Measurements from ENCODE around the gene ANKMY1.

The ANKMY1 gene

GRCh38 chr2:240512666-240513535 lies 44.9 kb downstream of the ANKMY1 start:
- TF ChIP-seq SUZ12 (IDR thresholded peaks at IDR 0.05; ENCODE audit: extremely low read depth, insufficient read depth, insufficient read length) (no peak), ZNF274 (IDR thresholded peaks at IDR 0.05; ENCODE audit: low read depth, low read length) (no peak), YY1 (IDR thresholded peaks at IDR 0.05; ENCODE audit: insufficient read depth, insufficient read length) (no peak)
- Histone ChIP-seq H3K36me3 (ENCODE audit: insufficient read depth, insufficient read length, low read length) (peaks cover 32% of the 10 kb centered on the region), H3K4me3 (ENCODE audit: insufficient read length, low read depth) (no peak overlapping the region), H3K9me3 (ENCODE audit: insufficient read depth, low read length) (no peaks in the 10 kb centered on the region), H3K9ac (ENCODE audit: insufficient read length, low read depth) (no peak overlapping the region), H3K27me3 (ENCODE audit: insufficient read depth, insufficient read length) (no peaks in the 10 kb centered on the region), H3K4me1 (ENCODE audit: insufficient read depth, insufficient read length) (peaks cover 3% of the 10 kb centered on the region)
- no peak for DNase-seq (ENCODE audit: low read depth, low spot score)

- Histone ChIP-seq H3K4me1 (ENCODE audit: insufficient read depth, insufficient read length) (peaks cover 3% of the 10 kb centered on the region), H3K9me3 (ENCODE audit: insufficient read depth, low read length) (no peaks in the 10 kb centered on the region), H3K9ac (ENCODE audit: insufficient read length, low read depth) (no peak overlapping the region), H3K4me3 (ENCODE audit: insufficient read length, low read depth) (no peak overlapping the region), H3K36me3 (ENCODE audit: insufficient read depth, insufficient read length, low read length) (peaks cover 35% of the 10 kb centered on the region), H3K27me3 (ENCODE audit: insufficient read depth, insufficient read length) (no peaks in the 10 kb centered on the region)
- DNase-seq (ENCODE audit: low read depth, low spot score): no peak
- TF ChIP-seq ZNF274 (IDR thresholded peaks at IDR 0.05; ENCODE audit: low read depth, low read length) (no peak), YY1 (IDR thresholded peaks at IDR 0.05; ENCODE audit: insufficient read depth, insufficient read length) (no peak), SUZ12 (IDR thresholded peaks at IDR 0.05; ENCODE audit: extremely low read depth, insufficient read depth, insufficient read length) (no peak)
Measured at GRCh38 chr2:240512109-240512485, 45.7 kb downstream of the ANKMY1 start.

- Histone ChIP-seq H3K9ac (ENCODE audit: insufficient read length, low read depth) (no peak overlapping the region), H3K9me3 (ENCODE audit: insufficient read depth, low read length) (no peaks in the 10 kb centered on the region), H3K4me1 (ENCODE audit: insufficient read depth, insufficient read length) (peaks cover 3% of the 10 kb centered on the region), H3K27me3 (ENCODE audit: insufficient read depth, insufficient read length) (no peaks in the 10 kb centered on the region), H3K4me3 (ENCODE audit: insufficient read length, low read depth) (no peak overlapping the region), H3K36me3 (ENCODE audit: insufficient read depth, insufficient read length, low read length) (peaks cover 35% of the 10 kb centered on the region)
- DNase-seq (ENCODE audit: low read depth, low spot score): no peak
- no peak for TF ChIP-seq YY1 (IDR thresholded peaks at IDR 0.05; ENCODE audit: insufficient read depth, insufficient read length)
- no peak for TF ChIP-seq ZNF274 (IDR thresholded peaks at IDR 0.05; ENCODE audit: low read depth, low read length)
- no peak for TF ChIP-seq SUZ12 (IDR thresholded peaks at IDR 0.05; ENCODE audit: extremely low read depth, insufficient read depth, insufficient read length)
Measured at GRCh38 chr2:240511351-240512108, 46.3 kb downstream of the ANKMY1 start.

- Histone ChIP-seq H3K4me1 (ENCODE audit: insufficient read depth, insufficient read length) (peaks cover 3% of the 10 kb centered on the region), H3K9me3 (ENCODE audit: insufficient read depth, low read length) (no peaks in the 10 kb centered on the region), H3K9ac (ENCODE audit: insufficient read length, low read depth) (no peak overlapping the region), H3K36me3 (ENCODE audit: insufficient read depth, insufficient read length, low read length) (peaks cover 35% of the 10 kb centered on the region), H3K4me3 (ENCODE audit: insufficient read length, low read depth) (no peak overlapping the region), H3K27me3 (ENCODE audit: insufficient read depth, insufficient read length) (no peaks in the 10 kb centered on the region)
- DNase-seq (ENCODE audit: low read depth, low spot score): no peak
- TF ChIP-seq YY1 (IDR thresholded peaks at IDR 0.05; ENCODE audit: insufficient read depth, insufficient read length) (no peak), ZNF274 (IDR thresholded peaks at IDR 0.05; ENCODE audit: low read depth, low read length) (no peak), SUZ12 (IDR thresholded peaks at IDR 0.05; ENCODE audit: extremely low read depth, insufficient read depth, insufficient read length) (no peak)
Measured at GRCh38 chr2:240510513-240511210, 47.1 kb downstream of the ANKMY1 start.

- H3K9me3 ChIP-seq (ENCODE audit: insufficient read depth, low read length): no peaks in the 10 kb centered on the region
- no peak overlapping the region for H3K4me3 ChIP-seq (ENCODE audit: insufficient read length, low read depth)
- TF ChIP-seq ZNF274 (IDR thresholded peaks at IDR 0.05; ENCODE audit: low read depth, low read length) (no peak), YY1 (IDR thresholded peaks at IDR 0.05; ENCODE audit: insufficient read depth, insufficient read length) (no peak), SUZ12 (IDR thresholded peaks at IDR 0.05; ENCODE audit: extremely low read depth, insufficient read depth, insufficient read length) (no peak)
- no peak overlapping the region for H3K9ac ChIP-seq (ENCODE audit: insufficient read length, low read depth)
- H3K27me3 ChIP-seq (ENCODE audit: insufficient read depth, insufficient read length): no peaks in the 10 kb centered on the region
- DNase-seq (ENCODE audit: low read depth, low spot score): no peak
- H3K36me3 ChIP-seq (ENCODE audit: insufficient read depth, insufficient read length, low read length): peaks cover 39% of the 10 kb centered on the region
- H3K4me1 ChIP-seq (ENCODE audit: insufficient read depth, insufficient read length): peaks cover 3% of the 10 kb centered on the region
Measured at GRCh38 chr2:240509667-240510512, 47.9 kb downstream of the ANKMY1 start.

GRCh38 chr2:240508832-240509545 lies 48.8 kb downstream of the ANKMY1 start:
- Histone ChIP-seq H3K36me3 (ENCODE audit: insufficient read depth, insufficient read length, low read length) (peaks cover 40% of the 10 kb centered on the region), H3K27me3 (ENCODE audit: insufficient read depth, insufficient read length) (no peaks in the 10 kb centered on the region), H3K9me3 (ENCODE audit: insufficient read depth, low read length) (no peaks in the 10 kb centered on the region), H3K4me1 (ENCODE audit: insufficient read depth, insufficient read length) (peaks cover 3% of the 10 kb centered on the region), H3K4me3 (ENCODE audit: insufficient read length, low read depth) (no peak overlapping the region), H3K9ac (ENCODE audit: insufficient read length, low read depth) (no peak overlapping the region)
- no peak for DNase-seq (ENCODE audit: low read depth, low spot score)
- no peak for TF ChIP-seq YY1 (IDR thresholded peaks at IDR 0.05; ENCODE audit: insufficient read depth, insufficient read length)
- TF ChIP-seq ZNF274 (IDR thresholded peaks at IDR 0.05; ENCODE audit: low read depth, low read length): no peak
- no peak for TF ChIP-seq SUZ12 (IDR thresholded peaks at IDR 0.05; ENCODE audit: extremely low read depth, insufficient read depth, insufficient read length)

Data from NT2/D1 (cell line).